Measurements from ENCODE around the gene PDGFRB. TPM values are rescaled to one million over a fixed set of nuclear protein-coding genes. Genes with fewer than 3 reads are reported as not detected.

The PDGFRB gene
- total and polyA plus RNA-seq, 2 of the 4 experiments (the other 2 are of a cell fraction): 108 to 124 TPM

- H3K9me1 ChIP-seq (ENCODE audit: insufficient read depth, low read length): peaks cover 32% of the 10 kb centered on the region
- H4K8ac ChIP-seq (ENCODE audit: low read depth in 2 of 2, low read length in 2 of 2): peak overlapping the region; percentile 74 to 78
- peak overlapping the region; percentile 49 for H3K18ac ChIP-seq (ENCODE audit: low read depth, low read length)
- TF ChIP-seq RAD21 (IDR thresholded peaks at IDR 0.05; ENCODE audit: low read length): no peak
- TF ChIP-seq CTCF (conservative IDR thresholded peaks at IDR 0.05; ENCODE audit: low read depth, low read length): no peak
- TF ChIP-seq MAFK (IDR thresholded peaks at IDR 0.05; ENCODE audit: low read depth, low read length): no peak
- no peak; the same call in 1 of the 2 replicates for TF ChIP-seq MAZ (IDR thresholded peaks at IDR 0.05; ENCODE audit: borderline replicate concordance, low read depth, low read length)
- peak; percentile 88 for TF ChIP-seq RCOR1 (IDR thresholded peaks at IDR 0.05; ENCODE audit: insufficient replicate concordance, low read length)
- no peak for TF ChIP-seq POLR2A (IDR thresholded peaks at IDR 0.05; ENCODE audit: low read depth, low read length)
- no peak for TF ChIP-seq RFX5 (IDR thresholded peaks at IDR 0.05; ENCODE audit: low read depth, low read length)
- peak; percentile 14; the same call in 1 of the 2 replicates for TF ChIP-seq NFE2L2 (IDR thresholded peaks at IDR 0.05; ENCODE audit: low read depth, low read length)
- no peak for TF ChIP-seq FOS (IDR thresholded peaks at IDR 0.05; ENCODE audit: low read depth, low read length)
- no peak for TF ChIP-seq CEBPB (IDR thresholded peaks at IDR 0.05; ENCODE audit: low read depth, low read length)
- TF ChIP-seq USF2 (IDR thresholded peaks at IDR 0.05; ENCODE audit: low read depth, low read length): no peak
- TF ChIP-seq BHLHE40 (IDR thresholded peaks at IDR 0.05; ENCODE audit: low read depth, low read length): no peak
- no peak for TF ChIP-seq ELK1 (IDR thresholded peaks at IDR 0.05; ENCODE audit: borderline replicate concordance, low read depth, low read length)
- no peak for TF ChIP-seq CHD1 (IDR thresholded peaks at IDR 0.05; ENCODE audit: low read depth, low read length)
- peak overlapping the region; percentile 75 for H3K14ac ChIP-seq (replicated peaks; ENCODE audit: low read depth, low read length)
- peaks cover 2 to 59% of the 10 kb centered on the region in 2 experiments for H3K79me1 ChIP-seq (ENCODE audit: low read depth in 1 of 2, low read length in 2 of 2)
- in situ Hi-C loops (cut with MboI; ENCODE audit: low sequenced_read_pairs) (no loop called here), dilution Hi-C loops (cut with HindIII; ENCODE audit: low sequenced_read_pairs, unreplicated experiment) (no loop called here), intact Hi-C loops (cut with micrococcal nuclease) (no loop called here)
- WGBS, 2 experiments (ENCODE audit: extremely low coverage in 2 of 2, insufficient read length in 1 of 2): no CpG with 5 or more reads among the region's 9 CpGs
- peak overlapping the region; percentile 83 for H2AFZ ChIP-seq (replicated peaks; ENCODE audit: low read length, poor library complexity)
- peak overlapping the region; percentile 85 for H2AK9ac ChIP-seq (replicated peaks; ENCODE audit: low read depth, low read length, poor library complexity)
- peak overlapping the region; percentile 56; the same call in 1 of the 2 replicates for H3K56ac ChIP-seq (ENCODE audit: extremely low read depth, insufficient read depth, low read length)
- no peaks in the 10 kb centered on the region for H3K27me3 ChIP-seq (ENCODE audit: control insufficient read depth, insufficient read depth, low read length)
- peak overlapping the region; percentile 80 for H3K27ac ChIP-seq (ENCODE audit: insufficient read depth, low read length)
- peak overlapping the region; percentile 69 for H4K5ac ChIP-seq (ENCODE audit: low read depth, low read length)
- ChIA-PET POLR2A (ENCODE audit: unreplicated experiment) (interaction anchor here (0.6 to 0.7 kb wide), 4 partner anchors 11 to 321 kb away, joined by 4 to 10 read pairs (median 7); no protein-coding TSS in a partner anchor), CTCF (interaction anchor here (0.6 kb wide), 1 partner anchor 20 kb away, joined by 3 read pairs; no protein-coding TSS in a partner anchor)
- peaks cover 32% of the 10 kb centered on the region for H4K20me1 ChIP-seq (ENCODE audit: insufficient read depth, low read length)
- no TSS peak for BruUV-seq (replicated peaks)
- H3K23ac ChIP-seq (ENCODE audit: low read depth, low read length): peak overlapping the region; percentile 72
- peak overlapping the region; percentile 98 for H2AK5ac ChIP-seq (ENCODE audit: low read depth, low read length)
- peak overlapping the region; percentile 72 for H3K4me2 ChIP-seq (ENCODE audit: low read depth, low read length)
- peaks cover 43% of the 10 kb centered on the region for H3K4me1 ChIP-seq (ENCODE audit: control insufficient read depth, insufficient read depth, low read length)
- H2BK20ac ChIP-seq (ENCODE audit: low read depth, low read length): peak overlapping the region; percentile 28; the same call in 1 of the 2 replicates
- H2BK15ac ChIP-seq (ENCODE audit: low read depth, low read length): peak overlapping the region; percentile 85; the same call in 2 of the 3 replicates
- peak overlapping the region; percentile 74 for H3K9ac ChIP-seq (ENCODE audit: low read depth, low read length)
- no peak for DNase-seq
- H2BK120ac ChIP-seq (ENCODE audit: low read depth, low read length): peak overlapping the region; percentile 69
- peaks cover 20% of the 10 kb centered on the region; the same call in 1 of the 2 replicates for H3K36me3 ChIP-seq (ENCODE audit: control insufficient read depth, insufficient read depth, low read length)
- peak overlapping the region; percentile 97 for H4K91ac ChIP-seq (ENCODE audit: insufficient read depth, low read depth, low read length)
- H3K4me3 ChIP-seq (ENCODE audit: insufficient read depth, low read depth, low read length): peak overlapping the region; percentile 76
- H3K4ac ChIP-seq (ENCODE audit: low read depth, low read length): peak overlapping the region; percentile 96
- no peaks in the 10 kb centered on the region for H3K9me3 ChIP-seq (ENCODE audit: control insufficient read depth, insufficient read depth, low read length)
- ATAC-seq (ENCODE audit: low read depth): no peak
- H2BK5ac ChIP-seq (ENCODE audit: low read depth, low read length, poor library complexity, severe bottlenecking): peak overlapping the region; percentile 91
Observed at GRCh38 chr5:150156027-150156368, 353 bp upstream of the PDGFRB start.
